Adipocyte (in vitro differentiated cells): Measurements from ENCODE around the gene GOLGA8B.
"Not testable (repeated sequence)": the region's sequence is repeated elsewhere in the genome, so short reads cannot be mapped to it uniquely, and the experiment has no call there.

Experiments used
- DNase-seq: peaks from one replicate; pipeline ENCODE4 v3.0.0-alpha.2; 2015; ENCODE audit warnings: low read depth
- H3K27me3 ChIP-seq: replicated peaks from 2 replicates; pipeline ENCODE4 v1.7.0; 2013; ENCODE audit warnings: mild to moderate bottlenecking, low read length, moderate library complexity; ENCODE audit not compliant: control insufficient read depth, insufficient read depth
- H3K36me3 ChIP-seq: 2 replicates; pipeline ENCODE4 v1.7.0; 2013; ENCODE audit warnings: low read length, mild to moderate bottlenecking, moderate library complexity; ENCODE audit not compliant: control insufficient read depth, insufficient read depth, severe bottlenecking
- H3K4me1 ChIP-seq: 2 replicates; pipeline ENCODE4 v1.7.0; 2013; ENCODE audit warnings: mild to moderate bottlenecking, low read length, moderate library complexity; ENCODE audit not compliant: control insufficient read depth, insufficient read depth
- H3K4me3 ChIP-seq: 2 replicates; pipeline ENCODE4 v1.7.0; 2013; ENCODE audit warnings: mild to moderate bottlenecking, low read length, moderate library complexity
- H3K9ac ChIP-seq: 2 replicates; pipeline ENCODE4 v1.7.0; 2013; ENCODE audit warnings: mild to moderate bottlenecking, low read length, moderate library complexity
- H3K9me3 ChIP-seq: 2 replicates; pipeline ENCODE4 v1.7.0; 2013; ENCODE audit warnings: mild to moderate bottlenecking, low read length, moderate library complexity; ENCODE audit not compliant: control insufficient read depth

Gene GOLGA8B

GRCh38 chr15:34577658-34578282 lies 5.7 kb downstream of the GOLGA8B start:
- not testable (repeated sequence) for H3K36me3 ChIP-seq, H3K9me3 ChIP-seq, H3K9ac ChIP-seq, H3K4me3 ChIP-seq, H3K27me3 ChIP-seq
- peak; percentile 13 for DNase-seq
- H3K4me1 ChIP-seq = peaks cover 14% of the 10 kb centered on the region

- H3K9me3 ChIP-seq, DNase-seq, H3K4me3 ChIP-seq, H3K9ac ChIP-seq, H3K27me3 ChIP-seq, H3K36me3 ChIP-seq: not testable (repeated sequence)
- H3K4me1 ChIP-seq = peaks cover 10% of the 10 kb centered on the region
Observed at GRCh38 chr15:34575035-34575434, 8.4 kb downstream of the GOLGA8B start.

- not testable (repeated sequence) for H3K4me1 ChIP-seq, H3K36me3 ChIP-seq, H3K9ac ChIP-seq, DNase-seq, H3K27me3 ChIP-seq, H3K9me3 ChIP-seq, H3K4me3 ChIP-seq
Observed at GRCh38 chr15:34572921-34573320, 10.5 kb downstream of the GOLGA8B start.

GRCh38 chr15:34572019-34572641 lies 11.3 kb downstream of the GOLGA8B start:
- not testable (repeated sequence) for H3K4me3 ChIP-seq, H3K36me3 ChIP-seq, H3K4me1 ChIP-seq, H3K9me3 ChIP-seq, H3K27me3 ChIP-seq, DNase-seq, H3K9ac ChIP-seq

GRCh38 chr15:34569670-34570396 lies 13.6 kb downstream of the GOLGA8B start:
- H3K9me3 ChIP-seq, H3K9ac ChIP-seq, H3K36me3 ChIP-seq, H3K4me3 ChIP-seq, H3K27me3 ChIP-seq, DNase-seq, H3K4me1 ChIP-seq: not testable (repeated sequence)

GRCh38 chr15:34567174-34567573 lies 16.3 kb downstream of the GOLGA8B start:
- H3K9ac ChIP-seq, H3K4me3 ChIP-seq, H3K27me3 ChIP-seq, H3K36me3 ChIP-seq, H3K4me1 ChIP-seq, H3K9me3 ChIP-seq, DNase-seq: not testable (repeated sequence)

GRCh38 chr15:34564711-34565110 lies 18.7 kb downstream of the GOLGA8B start:
- DNase-seq, H3K27me3 ChIP-seq, H3K36me3 ChIP-seq, H3K9ac ChIP-seq, H3K9me3 ChIP-seq, H3K4me3 ChIP-seq, H3K4me1 ChIP-seq: not testable (repeated sequence)

GRCh38 chr15:34560814-34561213 lies 22.6 kb downstream of the GOLGA8B start:
- not testable (repeated sequence) for H3K27me3 ChIP-seq, H3K4me3 ChIP-seq, H3K36me3 ChIP-seq, H3K9ac ChIP-seq, DNase-seq, H3K4me1 ChIP-seq, H3K9me3 ChIP-seq

GRCh38 chr15:34559764-34560163 lies 23.7 kb downstream of the GOLGA8B start:
- not testable (repeated sequence) for H3K4me1 ChIP-seq, H3K9ac ChIP-seq, H3K4me3 ChIP-seq, H3K27me3 ChIP-seq, H3K36me3 ChIP-seq, H3K9me3 ChIP-seq, DNase-seq

- not testable (repeated sequence) for H3K9me3 ChIP-seq, H3K9ac ChIP-seq, H3K4me3 ChIP-seq, H3K36me3 ChIP-seq, DNase-seq, H3K27me3 ChIP-seq, H3K4me1 ChIP-seq
Observed at GRCh38 chr15:34555162-34555561, 28.3 kb downstream of the GOLGA8B start.

GRCh38 chr15:34554716-34555115 lies 28.7 kb downstream of the GOLGA8B start:
- H3K27me3 ChIP-seq, H3K9ac ChIP-seq, H3K36me3 ChIP-seq, H3K4me3 ChIP-seq, H3K4me1 ChIP-seq, DNase-seq, H3K9me3 ChIP-seq: not testable (repeated sequence)
